GM12872 (cell line): ENCODE data around the gene ART3.

Experiments
- TF ChIP-seq, protein P1 (sequence below): IDR thresholded peaks from 3 replicates; pipeline ENCODE4 v1.5.1; 2011; ENCODE audit warnings: low read depth, mild to moderate bottlenecking, low read length, moderate library complexity; ENCODE audit not compliant: insufficient read depth

ART3 gene

DNA sequence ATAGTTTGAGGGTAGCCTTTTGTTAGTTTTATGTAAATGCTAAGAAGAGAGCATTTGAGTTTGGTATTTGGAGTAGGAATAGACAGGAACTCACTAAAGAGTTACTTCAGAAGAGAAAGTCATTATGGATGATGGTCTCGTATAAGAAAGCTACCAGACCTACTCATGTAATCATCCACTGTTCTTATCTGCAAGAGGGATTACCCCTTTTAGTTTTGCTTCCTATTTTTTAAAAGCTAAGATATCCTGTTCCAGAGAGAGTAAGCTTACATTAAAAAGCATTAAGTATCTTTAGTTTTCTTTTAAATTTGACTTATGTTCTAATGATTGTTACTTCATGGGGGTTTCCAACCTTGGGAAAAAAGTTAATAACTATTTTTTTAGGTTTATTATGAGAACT is 12.5 kb upstream of the ART3 start:
- TF ChIP-seq, protein P1, sequence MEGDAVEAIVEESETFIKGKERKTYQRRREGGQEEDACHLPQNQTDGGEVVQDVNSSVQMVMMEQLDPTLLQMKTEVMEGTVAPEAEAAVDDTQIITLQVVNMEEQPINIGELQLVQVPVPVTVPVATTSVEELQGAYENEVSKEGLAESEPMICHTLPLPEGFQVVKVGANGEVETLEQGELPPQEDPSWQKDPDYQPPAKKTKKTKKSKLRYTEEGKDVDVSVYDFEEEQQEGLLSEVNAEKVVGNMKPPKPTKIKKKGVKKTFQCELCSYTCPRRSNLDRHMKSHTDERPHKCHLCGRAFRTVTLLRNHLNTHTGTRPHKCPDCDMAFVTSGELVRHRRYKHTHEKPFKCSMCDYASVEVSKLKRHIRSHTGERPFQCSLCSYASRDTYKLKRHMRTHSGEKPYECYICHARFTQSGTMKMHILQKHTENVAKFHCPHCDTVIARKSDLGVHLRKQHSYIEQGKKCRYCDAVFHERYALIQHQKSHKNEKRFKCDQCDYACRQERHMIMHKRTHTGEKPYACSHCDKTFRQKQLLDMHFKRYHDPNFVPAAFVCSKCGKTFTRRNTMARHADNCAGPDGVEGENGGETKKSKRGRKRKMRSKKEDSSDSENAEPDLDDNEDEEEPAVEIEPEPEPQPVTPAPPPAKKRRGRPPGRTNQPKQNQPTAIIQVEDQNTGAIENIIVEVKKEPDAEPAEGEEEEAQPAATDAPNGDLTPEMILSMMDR, result no peak

DNA sequence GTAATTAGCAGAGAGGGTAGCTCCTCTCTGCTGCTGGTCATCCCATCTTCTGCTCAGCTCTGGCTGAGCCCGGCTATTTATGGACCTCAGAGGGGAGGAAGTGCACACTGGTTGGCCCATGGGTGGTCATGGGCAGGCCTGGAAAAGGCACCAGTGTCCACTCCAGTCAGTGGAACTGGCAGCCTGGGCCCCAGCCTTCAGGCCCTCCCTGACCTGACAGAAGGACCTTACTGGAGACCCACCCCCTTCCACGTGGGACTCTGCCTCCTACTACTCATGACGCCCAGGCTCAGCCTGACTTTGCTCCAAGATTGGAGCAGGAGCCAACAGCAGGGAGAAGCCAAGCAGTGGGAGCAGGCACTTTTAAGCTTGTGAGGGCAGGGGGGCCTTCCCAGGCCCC is 8.0 kb upstream of the ART3 start:
- TF ChIP-seq, protein P1, result no peak

GRCh38 chr4:76067652-76068286 is 6.7 kb upstream of the ART3 start:
- TF ChIP-seq, protein P1, result peak; percentile 76

DNA sequence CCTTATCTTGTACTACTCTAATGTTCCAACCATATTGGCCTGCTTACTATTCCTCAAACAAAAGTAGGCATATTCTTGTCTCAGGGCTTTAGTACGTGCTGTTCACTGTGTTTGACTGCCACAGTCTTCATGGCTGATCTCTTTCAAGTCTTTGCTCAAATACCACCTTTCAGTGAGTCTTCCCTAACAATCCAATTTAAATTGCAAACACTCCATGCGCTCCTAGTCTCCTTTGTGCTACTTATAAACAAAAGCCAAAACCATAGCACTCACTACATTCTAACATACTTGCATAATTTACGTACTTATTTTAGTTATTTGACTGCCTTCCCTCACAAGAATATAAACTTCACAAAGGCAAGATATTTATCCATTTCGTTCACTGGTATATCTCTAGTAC is 1.7 kb upstream of the ART3 start:
- TF ChIP-seq, protein P1, result no peak

- TF ChIP-seq, protein P1, result no peak
These were observed 588 bp downstream of the ART3 start for GRCh38 chr4:76074993-76075600.

GRCh38 chr4:76078033-76078613 is 3.6 kb downstream of the ART3 start:
- TF ChIP-seq, protein P1, result no peak

DNA sequence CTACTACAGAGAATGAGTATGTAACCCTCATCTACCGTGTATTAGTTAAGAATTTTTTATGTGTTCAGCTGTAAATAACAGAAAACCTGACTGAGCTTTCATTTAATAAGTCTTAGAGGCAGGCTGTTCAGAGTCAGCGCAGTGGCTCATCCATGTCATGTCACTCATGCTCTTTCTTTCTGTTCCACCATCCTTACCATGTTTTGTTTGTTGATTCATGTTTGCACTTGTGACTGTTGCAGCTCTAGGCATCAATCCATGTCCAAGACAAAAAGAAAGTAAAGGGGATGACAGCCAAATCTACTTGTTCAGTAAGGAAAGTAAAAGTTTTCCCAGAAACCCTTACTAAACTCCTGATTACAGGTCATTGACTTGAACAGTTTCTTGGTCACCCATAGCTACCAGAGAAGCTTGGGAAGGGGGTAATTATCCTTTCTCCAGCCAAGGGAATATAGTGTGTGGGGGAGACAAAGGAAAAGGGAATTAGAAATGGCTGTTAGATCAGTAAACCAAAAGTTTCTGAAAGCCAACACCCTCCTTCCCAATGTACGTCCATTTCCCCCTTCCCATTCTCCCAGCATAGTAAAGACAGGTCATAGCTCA is 9.0 kb downstream of the ART3 start:
- TF ChIP-seq, protein P1, result no peak
